ENCODE measurements around the gene NAALADL1.

Gene NAALADL1

GRCh38 chr11:65078786-65079342, 20.5 kb upstream of the NAALADL1 start:
- no peak for DNase-seq (ENCODE audit: low spot score)

GRCh38 chr11:65078151-65078550, 19.8 kb upstream of the NAALADL1 start:
- peak; percentile 73 for DNase-seq (ENCODE audit: low spot score)

DNA sequence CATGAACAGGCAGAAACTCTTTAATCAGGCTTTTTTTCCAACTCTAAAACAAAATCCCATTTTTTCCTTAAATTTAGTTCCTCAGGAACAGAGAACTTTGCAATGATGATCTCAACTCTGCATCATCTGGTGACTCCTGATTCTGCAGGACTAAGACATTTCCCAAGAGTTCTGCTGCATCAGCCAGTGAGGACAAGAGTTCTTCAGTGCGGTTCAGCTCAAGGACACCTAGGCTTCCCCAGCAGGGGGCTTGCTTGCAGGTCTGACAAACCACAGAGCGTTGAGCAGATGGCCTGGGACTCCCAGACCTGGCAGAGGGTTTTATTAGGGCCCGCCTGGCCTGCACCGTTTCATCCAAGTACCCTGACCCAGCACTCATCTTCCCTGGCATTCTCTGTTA, 19.1 kb upstream of the NAALADL1 start:
- no peak for DNase-seq (ENCODE audit: low spot score)

- DNase-seq (ENCODE audit: low spot score): no peak
Observed at GRCh38 chr11:65072631-65072966, 14.2 kb upstream of the NAALADL1 start.

- DNase-seq (ENCODE audit: low spot score): peak; percentile 42
Observed at GRCh38 chr11:65071907-65072630, 13.7 kb upstream of the NAALADL1 start.

DNA sequence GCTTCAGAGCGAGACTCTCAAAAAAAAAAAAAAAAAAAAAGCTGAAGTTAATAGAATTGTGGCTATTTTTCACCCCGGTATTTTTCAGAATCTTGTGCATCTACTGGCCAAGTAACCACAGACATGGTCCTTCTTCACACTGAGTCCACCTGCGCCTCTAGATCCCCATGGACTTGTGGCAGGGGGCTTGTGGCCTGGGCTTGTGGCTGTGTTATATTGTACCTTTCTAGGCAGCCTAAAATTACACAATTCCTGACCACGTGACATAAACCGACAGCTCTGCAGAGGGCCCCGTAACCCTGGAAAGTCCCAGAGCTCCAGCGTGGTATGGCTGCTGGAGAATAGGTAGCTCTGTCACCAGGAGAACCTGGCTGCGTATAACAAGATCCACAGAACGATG, 10.9 kb upstream of the NAALADL1 start:
- DNase-seq (ENCODE audit: low spot score): no peak

DNA sequence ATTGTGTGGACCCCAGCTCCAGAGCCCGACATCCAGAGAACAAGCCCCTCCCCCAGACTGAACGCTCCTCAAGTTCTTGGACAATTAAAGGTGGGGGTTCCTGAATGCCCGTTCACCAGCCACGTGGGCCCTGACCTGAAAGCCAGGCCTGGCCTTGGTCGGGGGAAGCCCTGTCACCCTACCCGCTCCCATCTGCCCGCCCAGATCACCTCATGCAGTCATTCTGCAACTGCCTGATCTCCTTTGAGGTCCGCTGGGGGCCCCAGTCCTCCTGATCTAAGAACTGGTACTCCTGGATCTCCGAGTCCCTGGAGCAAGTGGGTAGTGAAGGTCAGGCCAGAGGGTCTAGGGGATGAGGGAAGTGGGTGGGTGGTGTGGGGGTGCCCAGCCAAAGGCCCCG, 9.1 kb upstream of the NAALADL1 start:
- DNase-seq (ENCODE audit: low spot score): no peak

GRCh38 chr11:65066805-65067291, 8.5 kb upstream of the NAALADL1 start:
- DNase-seq (ENCODE audit: low spot score): no peak

- DNase-seq (ENCODE audit: low spot score): no peak
Observed at GRCh38 chr11:65066315-65066714, 8.0 kb upstream of the NAALADL1 start.

GRCh38 chr11:65065851-65066250, 7.5 kb upstream of the NAALADL1 start:
- DNase-seq (ENCODE audit: low spot score): no peak

GRCh38 chr11:65064847-65065240, 6.5 kb upstream of the NAALADL1 start:
- no peak for DNase-seq (ENCODE audit: low spot score)

- no peak for DNase-seq (ENCODE audit: low spot score)
Observed at GRCh38 chr11:65063532-65063931, 5.2 kb upstream of the NAALADL1 start.

DNA sequence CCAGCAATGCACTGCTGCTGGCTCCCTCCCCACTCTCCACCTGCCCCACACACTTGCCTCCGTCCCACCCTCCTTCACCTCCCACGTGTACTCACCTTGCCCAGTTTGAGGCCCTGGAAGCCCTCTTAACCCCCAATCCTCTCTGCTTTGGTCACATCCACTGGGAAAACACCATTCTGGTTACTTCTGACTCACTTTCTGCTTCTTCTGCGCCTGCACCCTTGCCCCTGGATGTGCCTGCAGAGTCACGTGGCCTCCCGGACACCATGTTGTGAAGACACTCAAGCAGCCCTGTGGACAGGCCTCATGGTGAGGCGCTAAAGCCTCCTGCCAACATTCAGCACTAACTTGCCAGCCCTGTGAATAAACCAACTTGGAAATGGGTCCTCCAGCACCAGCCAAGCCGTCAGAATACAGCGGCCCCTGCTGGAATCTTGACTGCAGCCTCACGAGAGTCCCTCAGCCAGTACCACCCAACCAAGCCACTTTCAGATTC, 2.6 kb upstream of the NAALADL1 start:
- no peak for DNase-seq (ENCODE audit: low spot score)

DNA sequence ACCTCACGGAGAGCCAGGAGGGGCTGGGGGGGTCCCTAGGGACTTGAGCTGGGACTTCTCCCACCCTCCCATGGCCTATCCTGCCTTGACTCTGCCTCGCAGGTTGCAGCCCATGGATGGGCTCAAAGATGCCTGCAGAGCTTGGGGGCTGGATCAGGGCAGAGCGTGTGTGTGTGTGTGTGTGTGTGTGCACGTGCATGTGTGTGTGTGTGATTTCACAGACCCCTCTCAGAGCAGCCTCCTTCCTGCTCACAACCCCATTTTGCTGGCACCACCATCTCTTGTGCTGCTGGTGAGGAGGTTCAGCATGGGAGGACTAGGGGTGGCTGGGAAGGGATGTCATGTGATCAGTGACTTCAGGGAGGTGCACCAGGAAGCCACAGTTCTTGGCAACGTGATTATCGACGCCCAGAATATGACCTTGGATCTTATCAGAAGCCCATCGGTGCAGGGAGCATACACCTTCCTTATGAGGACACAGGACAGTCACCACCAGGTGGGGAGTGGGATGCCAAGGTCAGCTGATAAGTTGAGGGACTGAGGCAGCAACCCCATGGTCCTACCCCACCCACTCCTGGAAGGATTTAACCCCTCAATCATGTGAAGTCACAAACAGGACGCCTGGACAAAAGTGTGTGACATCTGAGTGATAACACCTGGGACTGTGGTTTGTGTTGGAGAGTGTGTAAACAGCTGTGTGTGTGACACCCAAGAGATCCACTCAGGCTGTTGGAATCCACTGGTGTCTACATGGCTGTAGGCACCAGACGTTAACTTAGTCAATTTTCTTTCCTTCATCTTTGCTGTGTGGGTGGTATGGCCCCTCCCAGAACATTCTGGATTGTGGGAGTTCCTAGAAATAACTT, 1.8 kb upstream of the NAALADL1 start:
- DNase-seq (ENCODE audit: low spot score): no peak

DNA sequence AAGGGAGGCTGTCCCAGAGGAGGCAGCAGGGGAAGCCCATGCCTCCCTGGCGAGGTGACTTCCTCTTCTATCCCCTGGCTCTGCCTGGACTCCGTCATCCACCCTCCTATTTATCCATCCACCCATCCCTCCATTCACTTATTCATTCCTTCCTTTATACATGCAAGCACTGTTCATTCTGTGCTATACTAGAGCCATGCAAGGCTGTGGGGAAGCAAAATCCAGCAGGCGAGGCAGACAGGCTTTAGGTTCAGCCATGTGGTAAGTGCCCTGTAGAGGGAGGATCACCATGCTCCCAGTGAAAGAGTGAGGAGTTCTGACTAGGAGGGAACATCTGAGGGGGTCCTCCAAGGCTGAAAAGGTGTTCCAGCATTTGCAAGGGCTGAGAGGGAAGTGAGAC, 1.2 kb upstream of the NAALADL1 start:
- DNase-seq (ENCODE audit: low spot score): no peak

DNA sequence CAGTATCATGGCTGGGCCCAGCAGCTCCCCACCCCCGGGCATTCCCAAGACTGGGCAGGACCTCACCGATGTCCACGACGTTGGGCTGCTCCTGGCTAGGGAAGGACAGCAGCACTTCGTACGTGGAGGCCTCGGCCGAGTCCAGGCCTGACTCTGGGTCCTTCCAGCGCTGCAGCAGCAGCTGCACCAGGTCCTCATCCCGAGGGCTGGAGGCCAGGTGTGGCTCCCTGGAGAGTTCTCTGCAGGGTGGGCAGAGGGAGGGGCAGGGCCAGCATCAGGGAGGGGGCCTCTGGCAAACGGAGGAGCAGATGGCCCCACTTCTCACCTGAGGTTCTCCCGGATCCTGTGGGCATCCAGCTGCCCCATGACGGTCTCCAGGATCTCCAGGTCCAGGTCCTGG, 341 bp downstream of the NAALADL1 start:
- DNase-seq (ENCODE audit: low spot score): no peak

DNA sequence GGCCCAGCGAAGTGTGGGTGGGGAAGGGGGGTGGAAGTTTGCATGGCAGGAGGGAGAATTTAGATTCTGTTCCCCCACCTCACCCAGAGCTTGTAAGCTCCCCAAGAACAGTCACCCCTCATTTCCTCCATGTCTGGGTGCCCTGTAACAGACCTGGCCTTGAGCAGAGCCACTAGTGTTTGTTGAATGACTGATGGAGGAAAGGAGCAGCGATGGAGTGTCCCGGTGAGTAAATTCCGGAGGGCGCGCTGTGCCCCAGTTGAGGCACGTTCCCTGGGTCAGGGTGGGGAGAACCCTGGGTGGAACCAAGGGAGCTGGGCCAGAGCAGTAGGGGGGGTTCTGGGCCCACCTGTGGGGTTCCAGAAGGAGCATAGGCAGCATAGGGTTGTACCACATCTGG, 827 bp downstream of the NAALADL1 start:
- no peak for DNase-seq (ENCODE audit: low spot score)

- DNase-seq (ENCODE audit: low spot score): no peak
Observed at GRCh38 chr11:65056999-65057398, 1.4 kb downstream of the NAALADL1 start.

DNA sequence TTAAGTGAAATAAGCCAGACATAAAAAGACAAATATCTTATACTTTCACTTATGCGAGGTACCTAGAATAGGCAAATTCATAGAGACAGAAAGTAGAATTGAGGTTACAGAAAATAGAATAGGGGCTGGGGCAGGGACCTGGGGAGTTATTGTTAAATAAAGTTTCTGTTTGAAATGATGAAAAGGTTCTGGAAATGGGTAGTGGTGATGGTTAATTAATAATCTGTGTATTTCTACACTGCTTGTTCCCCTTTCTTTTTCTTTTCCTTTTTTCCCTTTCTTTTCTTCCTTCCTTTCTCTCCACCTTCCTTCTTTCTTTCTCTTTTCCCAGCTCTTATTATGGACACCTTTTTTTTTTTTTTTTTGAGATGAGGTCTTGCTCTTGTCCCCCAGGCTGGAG, 2.8 kb downstream of the NAALADL1 start:
- no peak for DNase-seq (ENCODE audit: low spot score)

DNA sequence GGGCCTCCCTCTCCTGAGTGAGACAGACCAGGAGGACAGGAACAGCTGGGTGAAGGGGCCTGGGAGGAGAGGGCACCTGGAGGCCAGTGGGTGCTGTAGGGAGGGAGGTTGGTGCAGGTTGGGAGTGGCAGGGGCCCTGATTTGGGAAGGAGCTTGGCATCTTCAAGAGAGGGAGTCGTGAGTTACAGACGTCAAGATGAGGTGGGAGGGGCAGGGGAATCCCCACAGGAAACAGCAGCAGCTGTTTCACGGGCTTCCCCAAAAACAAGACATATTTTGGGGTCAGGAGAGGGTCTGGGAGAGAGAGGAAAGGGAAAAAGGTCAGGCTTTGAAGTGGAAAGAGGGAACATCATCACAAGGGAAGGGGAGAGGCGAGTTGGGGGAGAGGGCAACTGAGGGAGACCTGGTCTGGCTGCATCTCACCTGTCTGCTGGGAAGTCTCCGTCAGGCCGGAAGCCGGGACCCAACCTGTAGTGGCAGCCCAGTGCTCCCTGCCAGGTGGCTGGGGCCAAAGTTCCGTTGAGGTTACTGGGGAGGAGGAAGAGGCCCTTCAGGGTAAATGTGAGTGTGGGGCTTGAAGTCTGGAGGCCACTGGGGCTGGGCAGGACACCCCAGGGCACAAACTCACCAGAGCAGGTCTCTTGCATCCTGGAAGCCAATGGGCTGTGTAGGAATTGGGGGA, 4.4 kb downstream of the NAALADL1 start:
- peak; percentile 24 for DNase-seq (ENCODE audit: low spot score)

DNA sequence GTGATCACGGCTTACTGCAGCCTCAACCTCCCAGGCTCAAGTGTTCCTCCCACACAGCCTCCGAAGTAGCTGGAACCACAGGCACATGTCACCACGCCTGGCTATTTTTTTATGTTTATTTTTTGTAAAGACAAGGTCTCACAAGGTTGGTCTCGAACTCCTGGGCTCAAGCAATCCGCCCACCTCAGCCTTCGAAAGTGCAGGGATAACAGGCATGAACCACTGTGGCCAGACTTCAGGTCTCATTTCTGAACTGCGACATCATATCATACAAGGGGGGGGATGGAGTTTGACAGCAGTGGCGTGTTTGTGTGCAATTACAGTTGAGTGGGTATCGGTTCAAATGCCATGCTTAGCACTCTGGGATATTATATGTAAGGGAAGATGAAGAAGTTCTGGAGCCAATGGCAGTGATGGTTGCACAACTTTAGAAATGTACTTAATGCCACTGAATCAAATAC, 6.9 kb downstream of the NAALADL1 start:
- DNase-seq (ENCODE audit: low spot score): no peak
